Adipocyte (in vitro differentiated cells): ENCODE results near the gene DCLRE1A.

Experiments used
- DNase-seq: peaks from one replicate; pipeline ENCODE4 v3.0.0-alpha.2; 2015; ENCODE audit warnings: low read depth
- H3K27me3 ChIP-seq: replicated peaks from 2 replicates; pipeline ENCODE4 v1.7.0; 2013; ENCODE audit warnings: mild to moderate bottlenecking, low read length, moderate library complexity; ENCODE audit not compliant: control insufficient read depth, insufficient read depth
- H3K36me3 ChIP-seq: 2 replicates; pipeline ENCODE4 v1.7.0; 2013; ENCODE audit warnings: low read length, mild to moderate bottlenecking, moderate library complexity; ENCODE audit not compliant: control insufficient read depth, insufficient read depth, severe bottlenecking
- H3K4me1 ChIP-seq: 2 replicates; pipeline ENCODE4 v1.7.0; 2013; ENCODE audit warnings: mild to moderate bottlenecking, low read length, moderate library complexity; ENCODE audit not compliant: control insufficient read depth, insufficient read depth
- H3K4me3 ChIP-seq: 2 replicates; pipeline ENCODE4 v1.7.0; 2013; ENCODE audit warnings: mild to moderate bottlenecking, low read length, moderate library complexity
- H3K9ac ChIP-seq: 2 replicates; pipeline ENCODE4 v1.7.0; 2013; ENCODE audit warnings: mild to moderate bottlenecking, low read length, moderate library complexity
- H3K9me3 ChIP-seq: 2 replicates; pipeline ENCODE4 v1.7.0; 2013; ENCODE audit warnings: mild to moderate bottlenecking, low read length, moderate library complexity; ENCODE audit not compliant: control insufficient read depth

The DCLRE1A gene

GRCh38 chr10:113854013-113854760 lies at the start of gene DCLRE1A, which contains the start of gene NHLRC2:
DCLRE1A (minus strand) TSS chr10:113854082; CDS start chr10:113853182, 900 bp downstream.
NHLRC2 (plus strand) TSS chr10:113854661; CDS start chr10:113854873, 212 bp downstream.
- Histone ChIP-seq H3K4me3 (peak within 1 kb of the TSS; percentile 98), H3K36me3 (no peaks in the 10 kb centered on the region), H3K4me1 (peaks cover 32% of the 10 kb centered on the region), H3K9ac (peak within 1 kb of the TSS; percentile 98), H3K27me3 (no peaks in the 10 kb centered on the region), H3K9me3 (no peaks in the 10 kb centered on the region)
- DNase-seq = peak; percentile 90

GRCh38 chr10:113899952-113900598 lies 46.2 kb upstream of the DCLRE1A start:
- Histone ChIP-seq H3K9ac (no peak overlapping the region), H3K4me1 (peaks cover 10% of the 10 kb centered on the region), H3K36me3 (peaks cover 48% of the 10 kb centered on the region), H3K9me3 (no peaks in the 10 kb centered on the region), H3K4me3 (no peak overlapping the region), H3K27me3 (no peaks in the 10 kb centered on the region)
- no peak for DNase-seq

GRCh38 chr10:113897693-113898618 lies 44.1 kb upstream of the DCLRE1A start:
- no peaks in the 10 kb centered on the region for H3K27me3 ChIP-seq
- peaks cover 31% of the 10 kb centered on the region for H3K36me3 ChIP-seq
- H3K4me3 ChIP-seq = no peak overlapping the region
- no peak overlapping the region for H3K9ac ChIP-seq
- peak; percentile 41 for DNase-seq
- H3K4me1 ChIP-seq = peaks cover 13% of the 10 kb centered on the region
- H3K9me3 ChIP-seq = no peaks in the 10 kb centered on the region

- H3K27me3 ChIP-seq = no peaks in the 10 kb centered on the region
- no peak overlapping the region for H3K9ac ChIP-seq
- DNase-seq = no peak
- peaks cover 13% of the 10 kb centered on the region for H3K4me1 ChIP-seq
- H3K4me3 ChIP-seq = no peak overlapping the region
- no peaks in the 10 kb centered on the region for H3K9me3 ChIP-seq
- peaks cover 15% of the 10 kb centered on the region for H3K36me3 ChIP-seq
Observed at GRCh38 chr10:113895018-113895417, 41.1 kb upstream of the DCLRE1A start.

GRCh38 chr10:113894581-113894980 lies 40.7 kb upstream of the DCLRE1A start:
- no peaks in the 10 kb centered on the region for H3K27me3 ChIP-seq
- H3K9ac ChIP-seq = no peak overlapping the region
- H3K4me1 ChIP-seq = peaks cover 17% of the 10 kb centered on the region
- no peak for DNase-seq
- no peak overlapping the region for H3K4me3 ChIP-seq
- H3K9me3 ChIP-seq = no peaks in the 10 kb centered on the region
- peaks cover 15% of the 10 kb centered on the region for H3K36me3 ChIP-seq

- Histone ChIP-seq H3K4me1 (peaks cover 17% of the 10 kb centered on the region), H3K36me3 (peaks cover 6% of the 10 kb centered on the region), H3K27me3 (no peaks in the 10 kb centered on the region), H3K9me3 (no peaks in the 10 kb centered on the region), H3K9ac (no peak overlapping the region), H3K4me3 (no peak overlapping the region)
- no peak for DNase-seq
Observed at GRCh38 chr10:113893570-113893969, 39.7 kb upstream of the DCLRE1A start.

- H3K9ac ChIP-seq = no peak overlapping the region
- no peak overlapping the region for H3K4me3 ChIP-seq
- peaks cover 13% of the 10 kb centered on the region for H3K36me3 ChIP-seq
- no peaks in the 10 kb centered on the region for H3K27me3 ChIP-seq
- DNase-seq = peak; percentile 36
- H3K9me3 ChIP-seq = no peaks in the 10 kb centered on the region
- peaks cover 12% of the 10 kb centered on the region for H3K4me1 ChIP-seq
Observed at GRCh38 chr10:113891476-113891875, 37.6 kb upstream of the DCLRE1A start.

GRCh38 chr10:113890769-113891168 lies 36.9 kb upstream of the DCLRE1A start:
- Histone ChIP-seq H3K4me1 (peaks cover 12% of the 10 kb centered on the region), H3K4me3 (no peak overlapping the region), H3K9ac (no peak overlapping the region), H3K9me3 (no peaks in the 10 kb centered on the region), H3K36me3 (peaks cover 19% of the 10 kb centered on the region), H3K27me3 (no peaks in the 10 kb centered on the region)
- DNase-seq = no peak

- DNase-seq = no peak
- no peaks in the 10 kb centered on the region for H3K9me3 ChIP-seq
- H3K4me1 ChIP-seq = peaks cover 6% of the 10 kb centered on the region
- H3K9ac ChIP-seq = no peak overlapping the region
- H3K36me3 ChIP-seq = peaks cover 25% of the 10 kb centered on the region
- H3K4me3 ChIP-seq = no peak overlapping the region
- no peaks in the 10 kb centered on the region for H3K27me3 ChIP-seq
Observed at GRCh38 chr10:113889911-113890310, 36.0 kb upstream of the DCLRE1A start.

- peaks cover 36% of the 10 kb centered on the region for H3K36me3 ChIP-seq
- H3K4me3 ChIP-seq = no peak overlapping the region
- H3K9ac ChIP-seq = no peak overlapping the region
- no peaks in the 10 kb centered on the region for H3K27me3 ChIP-seq
- no peak for DNase-seq
- no peaks in the 10 kb centered on the region for H3K9me3 ChIP-seq
- H3K4me1 ChIP-seq = no peaks in the 10 kb centered on the region
Observed at GRCh38 chr10:113882240-113882639, 28.4 kb upstream of the DCLRE1A start.

- Histone ChIP-seq H3K9ac (no peak overlapping the region), H3K4me1 (no peaks in the 10 kb centered on the region), H3K36me3 (peaks cover 28% of the 10 kb centered on the region), H3K9me3 (no peaks in the 10 kb centered on the region), H3K4me3 (no peak overlapping the region), H3K27me3 (no peaks in the 10 kb centered on the region)
- no peak for DNase-seq
Observed at GRCh38 chr10:113880236-113880635, 26.4 kb upstream of the DCLRE1A start.
